AG04449 (cell line): ENCODE measurements around the gene SLC7A6.

Experiments
- CTCF ChIA-PET: fragments of 350-600 bp; formaldehyde crosslinking; extraction: SDS; loops from one replicate; lab custom pipeline; 2021; ENCODE audit warnings: antibody characterized with exemption; lab: Yijun Ruan, JAX
- POLR2A ChIA-PET: fragments of 400-600, 350-600 bp; formaldehyde crosslinking; extraction: SDS; loops from one replicate; lab custom pipeline; 2020; ENCODE audit warnings: antibody characterized with exemption, inconsistent platforms; lab: Yijun Ruan, JAX
- DNase-seq: peaks from one replicate; pipeline ENCODE4 v3.0.0-alpha.2; 2010; ENCODE audit warnings: low read depth, low spot score
- H3K4me3 ChIP-seq: 2 replicates; pipeline ENCODE4 v1.5.1; 2011; ENCODE audit warnings: low read depth, mild to moderate bottlenecking, control low read depth, low read length
- CTCF ChIP-seq: IDR thresholded peaks from one replicate; pipeline ENCODE4 v1.5.1; 2011; ENCODE audit warnings: mild to moderate bottlenecking, moderate library complexity, low read length, control low read depth, inconsistent platforms; ENCODE audit not compliant: insufficient read depth; ENCODE audit errors: missing control alignments

The SLC7A6 gene

GRCh38 chr16:68242926-68243858 lies 21.1 kb upstream of the SLC7A6 start:
- no peak overlapping the region for H3K4me3 ChIP-seq
- no peak for DNase-seq
- TF ChIP-seq CTCF: no peak
- ChIA-PET POLR2A (interaction anchor here (0.7 to 3.3 kb wide), 3 partner anchors 15 to 220 kb away, joined by 3 to 17 read pairs (median 4); partner anchors contain the start of gene SLC7A6), CTCF (interaction anchor here (0.8 to 7.2 kb wide), 3 partner anchors 19 to 85 kb away, joined by 4 to 67 read pairs (median 62); partner anchors contain the start of gene SLC7A6)

GRCh38 chr16:68244481-68244902 lies 19.8 kb upstream of the SLC7A6 start:
- H3K4me3 ChIP-seq: peak overlapping the region; percentile 99
- TF ChIP-seq CTCF: no peak
- no peak for DNase-seq
- ChIA-PET POLR2A (interaction anchor here (0.6 to 3.3 kb wide), 3 partner anchors 20 to 299 kb away, joined by 3 to 17 read pairs (median 3); partner anchors contain the start of gene SLC7A6), CTCF (interaction anchor here (0.9 to 7.2 kb wide), 5 partner anchors 13 to 151 kb away, joined by 3 to 67 read pairs (median 12); partner anchors contain the start of gene SLC7A6)

- TF ChIP-seq CTCF: no peak
- CTCF ChIA-PET: interaction anchor here (0.9 to 7.2 kb wide), 5 partner anchors 12 to 152 kb away, joined by 3 to 67 read pairs (median 12); partner anchors contain the start of gene SLC7A6
- peak; percentile 73 for DNase-seq
- POLR2A ChIA-PET: interaction anchor here (0.6 to 3.3 kb wide), 4 partner anchors 20 to 300 kb away, joined by 3 to 17 read pairs (median 4); partner anchors contain the start of genes PRMT7, SLC7A6 and SLC7A6OS
- peak within 1 kb of the TSS; percentile 99 for H3K4me3 ChIP-seq
These were observed 19.1 kb upstream of the SLC7A6 start, which contains the start of gene PLA2G15 for GRCh38 chr16:68244903-68245853. PLA2G15 (plus strand) TSS chr16:68245373; CDS start chr16:68245427, 54 bp downstream.

GRCh38 chr16:68246121-68246520 lies 18.2 kb upstream of the SLC7A6 start:
- H3K4me3 ChIP-seq: peak overlapping the region; percentile 99
- no peak for TF ChIP-seq CTCF
- DNase-seq: no peak
- ChIA-PET POLR2A (interaction anchor here (3.3 kb wide), 1 partner anchor 19 kb away, joined by 17 read pairs; the partner anchor contains the start of gene SLC7A6), CTCF (interaction anchor here (1.2 to 7.2 kb wide), 5 partner anchors 11 to 153 kb away, joined by 3 to 67 read pairs (median 12); partner anchors contain the start of gene SLC7A6)

GRCh38 chr16:68246666-68247065 lies 17.7 kb upstream of the SLC7A6 start:
- POLR2A ChIA-PET: interaction anchor here (3.3 kb wide), 1 partner anchor 18 kb away, joined by 17 read pairs; the partner anchor contains the start of gene SLC7A6
- no peak for TF ChIP-seq CTCF
- no peak for DNase-seq

More at GRCh38 chr16:68246666-68247065, 17.7 kb upstream of the SLC7A6 start:
- CTCF ChIA-PET: interaction anchor here (1.2 to 7.2 kb wide), 4 partner anchors 11 to 109 kb away, joined by 4 to 67 read pairs (median 37); partner anchors contain the start of gene SLC7A6
- H3K4me3 ChIP-seq: no peak overlapping the region; the same call in 1 of the 2 replicates
